ENCODE results near the gene TMEM175.

DNA sequence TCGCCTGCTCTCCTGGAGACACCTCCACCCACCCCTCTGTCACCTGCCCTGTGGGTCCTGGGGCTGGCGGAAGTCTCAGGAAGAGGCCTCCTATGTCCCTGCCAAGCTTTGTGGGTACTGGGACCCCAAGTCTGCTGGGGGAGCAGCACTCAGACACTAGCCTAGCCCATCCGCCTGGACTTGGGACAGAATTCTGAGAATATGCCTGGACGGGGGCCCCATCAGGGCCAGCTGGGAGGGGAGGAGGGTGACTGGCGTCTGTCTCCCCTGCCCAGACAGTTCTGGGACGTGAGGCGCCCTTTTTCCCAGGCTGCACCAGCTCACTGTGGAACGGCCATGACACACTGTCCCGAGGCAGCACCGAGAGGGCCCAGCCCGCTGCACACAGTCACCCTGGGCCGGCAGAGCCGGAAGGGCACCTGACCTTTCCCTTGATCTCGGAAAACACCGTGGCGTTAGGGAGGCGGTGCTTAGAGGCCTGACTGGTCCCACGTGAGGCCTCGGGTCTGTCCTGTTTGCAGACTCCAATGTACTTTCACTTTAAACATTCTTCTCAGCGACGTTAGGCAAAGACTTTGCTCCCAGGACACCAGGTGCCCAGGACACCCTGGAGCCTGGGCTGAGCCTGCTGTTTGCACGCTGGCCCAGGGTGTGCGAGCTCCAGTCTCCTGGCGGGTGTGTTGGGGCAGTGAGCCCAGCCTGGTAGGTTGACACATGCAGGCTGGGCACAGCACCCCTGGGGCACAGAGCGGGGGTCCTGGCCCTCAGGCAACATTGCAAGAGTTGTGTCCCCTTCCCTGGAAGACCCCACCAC is 60.2 kb downstream of the TMEM175 start:
- TF ChIP-seq KLF1 (tag; IDR thresholded peaks at IDR 0.05) = no peak
- TF ChIP-seq, protein P1, sequence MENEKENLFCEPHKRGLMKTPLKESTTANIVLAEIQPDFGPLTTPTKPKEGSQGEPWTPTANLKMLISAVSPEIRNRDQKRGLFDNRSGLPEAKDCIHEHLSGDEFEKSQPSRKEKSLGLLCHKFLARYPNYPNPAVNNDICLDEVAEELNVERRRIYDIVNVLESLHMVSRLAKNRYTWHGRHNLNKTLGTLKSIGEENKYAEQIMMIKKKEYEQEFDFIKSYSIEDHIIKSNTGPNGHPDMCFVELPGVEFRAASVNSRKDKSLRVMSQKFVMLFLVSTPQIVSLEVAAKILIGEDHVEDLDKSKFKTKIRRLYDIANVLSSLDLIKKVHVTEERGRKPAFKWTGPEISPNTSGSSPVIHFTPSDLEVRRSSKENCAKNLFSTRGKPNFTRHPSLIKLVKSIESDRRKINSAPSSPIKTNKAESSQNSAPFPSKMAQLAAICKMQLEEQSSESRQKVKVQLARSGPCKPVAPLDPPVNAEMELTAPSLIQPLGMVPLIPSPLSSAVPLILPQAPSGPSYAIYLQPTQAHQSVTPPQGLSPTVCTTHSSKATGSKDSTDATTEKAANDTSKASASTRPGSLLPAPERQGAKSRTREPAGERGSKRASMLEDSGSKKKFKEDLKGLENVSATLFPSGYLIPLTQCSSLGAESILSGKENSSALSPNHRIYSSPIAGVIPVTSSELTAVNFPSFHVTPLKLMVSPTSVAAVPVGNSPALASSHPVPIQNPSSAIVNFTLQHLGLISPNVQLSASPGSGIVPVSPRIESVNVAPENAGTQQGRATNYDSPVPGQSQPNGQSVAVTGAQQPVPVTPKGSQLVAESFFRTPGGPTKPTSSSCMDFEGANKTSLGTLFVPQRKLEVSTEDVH (IDR thresholded peaks at IDR 0.05; ENCODE audit: low read depth, partially characterized antibody) = no peak
- peak; percentile 7; the same call in 1 of the 2 replicates for TF ChIP-seq HLTF (IDR thresholded peaks at IDR 0.05)
- no peak for TF ChIP-seq MAFK (IDR thresholded peaks at IDR 0.05; ENCODE audit: low read length)
- TF ChIP-seq HDAC2 (IDR thresholded peaks at IDR 0.05) = peak; percentile 53; the same call in 1 of the 2 replicates
- TF ChIP-seq, protein P2, sequence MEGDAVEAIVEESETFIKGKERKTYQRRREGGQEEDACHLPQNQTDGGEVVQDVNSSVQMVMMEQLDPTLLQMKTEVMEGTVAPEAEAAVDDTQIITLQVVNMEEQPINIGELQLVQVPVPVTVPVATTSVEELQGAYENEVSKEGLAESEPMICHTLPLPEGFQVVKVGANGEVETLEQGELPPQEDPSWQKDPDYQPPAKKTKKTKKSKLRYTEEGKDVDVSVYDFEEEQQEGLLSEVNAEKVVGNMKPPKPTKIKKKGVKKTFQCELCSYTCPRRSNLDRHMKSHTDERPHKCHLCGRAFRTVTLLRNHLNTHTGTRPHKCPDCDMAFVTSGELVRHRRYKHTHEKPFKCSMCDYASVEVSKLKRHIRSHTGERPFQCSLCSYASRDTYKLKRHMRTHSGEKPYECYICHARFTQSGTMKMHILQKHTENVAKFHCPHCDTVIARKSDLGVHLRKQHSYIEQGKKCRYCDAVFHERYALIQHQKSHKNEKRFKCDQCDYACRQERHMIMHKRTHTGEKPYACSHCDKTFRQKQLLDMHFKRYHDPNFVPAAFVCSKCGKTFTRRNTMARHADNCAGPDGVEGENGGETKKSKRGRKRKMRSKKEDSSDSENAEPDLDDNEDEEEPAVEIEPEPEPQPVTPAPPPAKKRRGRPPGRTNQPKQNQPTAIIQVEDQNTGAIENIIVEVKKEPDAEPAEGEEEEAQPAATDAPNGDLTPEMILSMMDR (IDR thresholded peaks at IDR 0.05 in 2 of 3, conservative IDR thresholded peaks at IDR 0.05 in 1 of 3; ENCODE audit: insufficient read depth in 2 of 3, low read depth in 1 of 3, low read length in 3 of 3) = no peak
- TF ChIP-seq NEUROD1 (IDR thresholded peaks at IDR 0.05; ENCODE audit: borderline replicate concordance, low read depth, low read length, partially characterized antibody) = peak; percentile 13
- TF ChIP-seq MTA1 (IDR thresholded peaks at IDR 0.05; ENCODE audit: borderline replicate concordance) = no peak

All from K562 (cell line).